Head of caudate nucleus (tissue), 42 donors: Measurements from ENCODE around the gene TMEM234.
"Not testable (repeated sequence)": the region's sequence is repeated elsewhere in the genome, so short reads cannot be mapped to it uniquely, and the experiment has no call there.

Experiments
- DNase-seq, 42 donors: peaks; one replicate each; pipeline versions ENCODE4 v3.0.0 to v3.0.0-alpha.2; 2020 to 2021; ENCODE audit warnings: mixed read lengths in 7 of 42
- intact Hi-C: fragments of 100-400 bp; cut with DNase I; formaldehyde crosslinking; loops from one replicate; pipeline ENCODE4 v1.15.0; 2022

TMEM234 gene

GRCh38 chr1:32221980-32222755 is at the start of gene TMEM234, which contains the start of gene EIF3I:
Gene TMEM234 (minus strand): TSS chr1:32222353. CDS start chr1:32222322, 31 bp downstream.
Gene EIF3I (plus strand): TSS chr1:32222407. CDS start chr1:32222442, 35 bp downstream.
- DNase-seq: peak; percentile 85 to 98 (median 95)
- intact Hi-C loops: loop anchor here (10.0 kb wide), 1 partner anchor 173 kb away; the partner anchor contains the start of gene BSDC1

- DNase-seq: no peak
- intact Hi-C loops: no loop called here
Measured at GRCh38 chr1:32269744-32270143, 47.6 kb upstream of the TMEM234 start.

GRCh38 chr1:32266921-32267591 is 44.9 kb upstream of the TMEM234 start:
- intact Hi-C loops: no loop called here
- DNase-seq: no peak

- intact Hi-C loops: no loop called here
- DNase-seq: no peak
Measured at GRCh38 chr1:32265846-32266245, 43.7 kb upstream of the TMEM234 start.

- intact Hi-C loops: no loop called here
- no peak for DNase-seq
Measured at GRCh38 chr1:32263744-32264143, 41.6 kb upstream of the TMEM234 start.

GRCh38 chr1:32263236-32263593 is 41.1 kb upstream of the TMEM234 start:
- DNase-seq, intact Hi-C loops: not testable (repeated sequence)

GRCh38 chr1:32257227-32257508 is 35.0 kb upstream of the TMEM234 start:
- no peak for DNase-seq
- intact Hi-C loops: no loop called here

GRCh38 chr1:32256473-32257226 is 34.5 kb upstream of the TMEM234 start:
- intact Hi-C loops: no loop called here
- DNase-seq: no peak

- intact Hi-C loops: no loop called here
Measured at GRCh38 chr1:32255072-32256071, 33.2 kb upstream of the TMEM234 start.

GRCh38 chr1:32250893-32251716 is 29.0 kb upstream of the TMEM234 start, which contains the start of gene LCK:
Gene LCK (plus strand): TSS chr1:32251265. CDS start chr1:32274330, 23,065 bp downstream.
- intact Hi-C loops: no loop called here
- DNase-seq: no peak

More at GRCh38 chr1:32255072-32256071, 33.2 kb upstream of the TMEM234 start:
- DNase-seq: no peak

- DNase-seq: no peak
- intact Hi-C loops: no loop called here
Measured at GRCh38 chr1:32249831-32250525, 27.8 kb upstream of the TMEM234 start.

- DNase-seq: peak in 40 of 42 donors; percentile 23 to 75 (median 55)
- intact Hi-C loops: no loop called here
Measured at GRCh38 chr1:32247983-32248889, 26.1 kb upstream of the TMEM234 start.

GRCh38 chr1:32247452-32247851 is 25.3 kb upstream of the TMEM234 start:
- intact Hi-C loops: no loop called here
- DNase-seq: no peak

GRCh38 chr1:32246888-32247273 is 24.7 kb upstream of the TMEM234 start, which contains the start of gene FAM167B:
Gene FAM167B (plus strand): TSS chr1:32247222. CDS start chr1:32247422, 200 bp downstream.
- intact Hi-C loops: no loop called here
- DNase-seq: no peak

GRCh38 chr1:32242341-32242851 is 20.2 kb upstream of the TMEM234 start:
- DNase-seq: peak; percentile 44 to 88 (median 68)
- intact Hi-C loops: loop anchor here (2.0 kb wide), 1 partner anchor 50 kb away; the partner anchor contains the start of gene HDAC1
